Measurements from ENCODE around the gene BCL2L15. TPM values are rescaled to one million over a fixed set of nuclear protein-coding genes. Genes with fewer than 3 reads are reported as not detected.
A peak's percentile ranks its signal among the peaks of the same experiment; 100 is the strongest.

The BCL2L15 gene
- total and polyA plus RNA-seq, 2 of the 13 experiments (the other 11 are each of a cell fraction or from before 2014, with no cell fraction given) = 0.03 to 0.27 TPM

DNA sequence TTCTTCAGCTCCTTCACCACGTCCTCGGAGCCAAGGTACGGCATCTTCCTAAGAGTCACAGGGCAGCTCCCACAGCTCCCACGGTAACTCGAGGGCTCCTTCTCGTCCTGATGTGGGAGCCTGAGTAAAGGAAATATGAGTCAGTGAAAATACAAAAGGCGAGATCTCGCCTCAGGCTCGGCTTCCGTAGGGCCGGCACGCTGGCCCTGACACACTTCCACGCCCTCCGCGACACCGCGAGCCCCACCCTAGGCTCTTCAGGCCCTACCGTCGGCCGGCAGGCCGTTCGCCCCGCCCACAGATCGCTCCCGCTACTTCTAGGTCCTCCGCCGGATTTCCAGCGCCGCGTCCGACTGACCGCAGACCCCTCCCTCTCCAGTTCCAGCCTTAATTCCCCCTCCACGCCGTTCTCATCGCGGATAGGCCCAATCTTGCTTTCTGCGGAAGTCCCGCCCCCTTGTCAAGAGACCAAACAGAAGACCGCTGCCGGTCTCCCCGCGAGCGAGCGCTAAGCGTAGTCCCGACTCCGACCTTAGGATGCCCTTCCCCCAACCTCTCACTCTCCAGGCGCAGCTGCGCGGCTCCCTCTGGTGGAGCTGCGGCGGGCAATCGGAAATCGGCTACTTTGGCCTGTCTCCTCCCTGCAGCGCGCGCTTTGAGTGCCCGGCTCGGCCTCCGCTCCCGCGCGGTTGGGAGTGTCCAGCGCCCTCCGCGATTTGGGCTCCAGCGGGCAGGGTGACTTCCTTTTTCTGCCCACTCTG is 17.5 kb upstream of the BCL2L15 start, which contains the start of the genes AP4B1 and DCLRE1B (continued):
- TF ChIP-seq, protein P1, sequence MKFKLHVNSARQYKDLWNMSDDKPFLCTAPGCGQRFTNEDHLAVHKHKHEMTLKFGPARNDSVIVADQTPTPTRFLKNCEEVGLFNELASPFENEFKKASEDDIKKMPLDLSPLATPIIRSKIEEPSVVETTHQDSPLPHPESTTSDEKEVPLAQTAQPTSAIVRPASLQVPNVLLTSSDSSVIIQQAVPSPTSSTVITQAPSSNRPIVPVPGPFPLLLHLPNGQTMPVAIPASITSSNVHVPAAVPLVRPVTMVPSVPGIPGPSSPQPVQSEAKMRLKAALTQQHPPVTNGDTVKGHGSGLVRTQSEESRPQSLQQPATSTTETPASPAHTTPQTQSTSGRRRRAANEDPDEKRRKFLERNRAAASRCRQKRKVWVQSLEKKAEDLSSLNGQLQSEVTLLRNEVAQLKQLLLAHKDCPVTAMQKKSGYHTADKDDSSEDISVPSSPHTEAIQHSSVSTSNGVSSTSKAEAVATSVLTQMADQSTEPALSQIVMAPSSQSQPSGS (CRISPR knock-in tag; IDR thresholded peaks at IDR 0.05) = peak; percentile 84
- TF ChIP-seq, protein P2, sequence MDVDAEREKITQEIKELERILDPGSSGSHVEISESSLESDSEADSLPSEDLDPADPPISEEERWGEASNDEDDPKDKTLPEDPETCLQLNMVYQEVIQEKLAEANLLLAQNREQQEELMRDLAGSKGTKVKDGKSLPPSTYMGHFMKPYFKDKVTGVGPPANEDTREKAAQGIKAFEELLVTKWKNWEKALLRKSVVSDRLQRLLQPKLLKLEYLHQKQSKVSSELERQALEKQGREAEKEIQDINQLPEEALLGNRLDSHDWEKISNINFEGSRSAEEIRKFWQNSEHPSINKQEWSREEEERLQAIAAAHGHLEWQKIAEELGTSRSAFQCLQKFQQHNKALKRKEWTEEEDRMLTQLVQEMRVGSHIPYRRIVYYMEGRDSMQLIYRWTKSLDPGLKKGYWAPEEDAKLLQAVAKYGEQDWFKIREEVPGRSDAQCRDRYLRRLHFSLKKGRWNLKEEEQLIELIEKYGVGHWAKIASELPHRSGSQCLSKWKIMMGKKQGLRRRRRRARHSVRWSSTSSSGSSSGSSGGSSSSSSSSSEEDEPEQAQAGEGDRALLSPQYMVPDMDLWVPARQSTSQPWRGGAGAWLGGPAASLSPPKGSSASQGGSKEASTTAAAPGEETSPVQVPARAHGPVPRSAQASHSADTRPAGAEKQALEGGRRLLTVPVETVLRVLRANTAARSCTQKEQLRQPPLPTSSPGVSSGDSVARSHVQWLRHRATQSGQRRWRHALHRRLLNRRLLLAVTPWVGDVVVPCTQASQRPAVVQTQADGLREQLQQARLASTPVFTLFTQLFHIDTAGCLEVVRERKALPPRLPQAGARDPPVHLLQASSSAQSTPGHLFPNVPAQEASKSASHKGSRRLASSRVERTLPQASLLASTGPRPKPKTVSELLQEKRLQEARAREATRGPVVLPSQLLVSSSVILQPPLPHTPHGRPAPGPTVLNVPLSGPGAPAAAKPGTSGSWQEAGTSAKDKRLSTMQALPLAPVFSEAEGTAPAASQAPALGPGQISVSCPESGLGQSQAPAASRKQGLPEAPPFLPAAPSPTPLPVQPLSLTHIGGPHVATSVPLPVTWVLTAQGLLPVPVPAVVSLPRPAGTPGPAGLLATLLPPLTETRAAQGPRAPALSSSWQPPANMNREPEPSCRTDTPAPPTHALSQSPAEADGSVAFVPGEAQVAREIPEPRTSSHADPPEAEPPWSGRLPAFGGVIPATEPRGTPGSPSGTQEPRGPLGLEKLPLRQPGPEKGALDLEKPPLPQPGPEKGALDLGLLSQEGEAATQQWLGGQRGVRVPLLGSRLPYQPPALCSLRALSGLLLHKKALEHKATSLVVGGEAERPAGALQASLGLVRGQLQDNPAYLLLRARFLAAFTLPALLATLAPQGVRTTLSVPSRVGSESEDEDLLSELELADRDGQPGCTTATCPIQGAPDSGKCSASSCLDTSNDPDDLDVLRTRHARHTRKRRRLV (CRISPR knock-in tag; IDR thresholded peaks at IDR 0.05) = peak; percentile 79; the same call in 1 of the 2 replicates
- no peak for TF ChIP-seq MTA3 (CRISPR knock-in tag; IDR thresholded peaks at IDR 0.05)
- peak; percentile 58 for TF ChIP-seq FOSL2 (CRISPR knock-in tag; IDR thresholded peaks at IDR 0.05)
- TF ChIP-seq JARID2 (CRISPR knock-in tag; IDR thresholded peaks at IDR 0.05; ENCODE audit: insufficient replicate concordance) = no peak
- TF ChIP-seq ELF3 (CRISPR knock-in tag; IDR thresholded peaks at IDR 0.05) = peak; percentile 82
- peak; percentile 90 for TF ChIP-seq SP2 (CRISPR knock-in tag; IDR thresholded peaks at IDR 0.05)
- TF ChIP-seq ZNF143 (CRISPR knock-in tag; IDR thresholded peaks at IDR 0.05) = peak; percentile 56
- TF ChIP-seq, protein P3, sequence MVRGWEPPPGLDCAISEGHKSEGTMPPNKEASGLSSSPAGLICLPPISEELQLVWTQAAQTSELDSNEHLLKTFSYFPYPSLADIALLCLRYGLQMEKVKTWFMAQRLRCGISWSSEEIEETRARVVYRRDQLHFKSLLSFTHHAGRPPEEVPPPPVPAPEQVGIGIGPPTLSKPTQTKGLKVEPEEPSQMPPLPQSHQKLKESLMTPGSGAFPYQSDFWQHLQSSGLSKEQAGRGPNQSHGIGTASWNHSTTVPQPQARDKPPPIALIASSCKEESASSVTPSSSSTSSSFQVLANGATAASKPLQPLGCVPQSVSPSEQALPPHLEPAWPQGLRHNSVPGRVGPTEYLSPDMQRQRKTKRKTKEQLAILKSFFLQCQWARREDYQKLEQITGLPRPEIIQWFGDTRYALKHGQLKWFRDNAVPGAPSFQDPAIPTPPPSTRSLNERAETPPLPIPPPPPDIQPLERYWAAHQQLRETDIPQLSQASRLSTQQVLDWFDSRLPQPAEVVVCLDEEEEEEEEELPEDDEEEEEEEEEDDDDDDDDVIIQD (CRISPR knock-in tag; IDR thresholded peaks at IDR 0.05; ENCODE audit: low read depth) = peak; percentile 78
- TF ChIP-seq ZSCAN31 (CRISPR knock-in tag; IDR thresholded peaks at IDR 0.05; ENCODE audit: low read depth) = peak; percentile 94
- TF ChIP-seq, protein P4, sequence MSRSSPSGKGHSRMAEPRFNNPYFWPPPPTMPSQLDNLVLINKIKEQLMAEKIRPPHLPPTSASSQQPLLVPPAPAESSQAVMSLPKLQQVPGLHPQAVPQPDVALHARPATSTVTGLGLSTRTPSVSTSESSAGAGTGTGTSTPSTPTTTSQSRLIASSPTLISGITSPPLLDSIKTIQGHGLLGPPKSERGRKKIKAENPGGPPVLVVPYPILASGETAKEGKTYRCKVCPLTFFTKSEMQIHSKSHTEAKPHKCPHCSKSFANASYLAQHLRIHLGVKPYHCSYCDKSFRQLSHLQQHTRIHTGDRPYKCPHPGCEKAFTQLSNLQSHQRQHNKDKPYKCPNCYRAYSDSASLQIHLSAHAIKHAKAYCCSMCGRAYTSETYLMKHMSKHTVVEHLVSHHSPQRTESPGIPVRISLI (CRISPR knock-in tag; IDR thresholded peaks at IDR 0.05; ENCODE audit: borderline replicate concordance) = no peak; the same call in 1 of the 2 replicates
- peak; percentile 65; the same call in 1 of the 2 replicates for TF ChIP-seq TAF1 (CRISPR knock-in tag; IDR thresholded peaks at IDR 0.05)
- TF ChIP-seq, protein P5, sequence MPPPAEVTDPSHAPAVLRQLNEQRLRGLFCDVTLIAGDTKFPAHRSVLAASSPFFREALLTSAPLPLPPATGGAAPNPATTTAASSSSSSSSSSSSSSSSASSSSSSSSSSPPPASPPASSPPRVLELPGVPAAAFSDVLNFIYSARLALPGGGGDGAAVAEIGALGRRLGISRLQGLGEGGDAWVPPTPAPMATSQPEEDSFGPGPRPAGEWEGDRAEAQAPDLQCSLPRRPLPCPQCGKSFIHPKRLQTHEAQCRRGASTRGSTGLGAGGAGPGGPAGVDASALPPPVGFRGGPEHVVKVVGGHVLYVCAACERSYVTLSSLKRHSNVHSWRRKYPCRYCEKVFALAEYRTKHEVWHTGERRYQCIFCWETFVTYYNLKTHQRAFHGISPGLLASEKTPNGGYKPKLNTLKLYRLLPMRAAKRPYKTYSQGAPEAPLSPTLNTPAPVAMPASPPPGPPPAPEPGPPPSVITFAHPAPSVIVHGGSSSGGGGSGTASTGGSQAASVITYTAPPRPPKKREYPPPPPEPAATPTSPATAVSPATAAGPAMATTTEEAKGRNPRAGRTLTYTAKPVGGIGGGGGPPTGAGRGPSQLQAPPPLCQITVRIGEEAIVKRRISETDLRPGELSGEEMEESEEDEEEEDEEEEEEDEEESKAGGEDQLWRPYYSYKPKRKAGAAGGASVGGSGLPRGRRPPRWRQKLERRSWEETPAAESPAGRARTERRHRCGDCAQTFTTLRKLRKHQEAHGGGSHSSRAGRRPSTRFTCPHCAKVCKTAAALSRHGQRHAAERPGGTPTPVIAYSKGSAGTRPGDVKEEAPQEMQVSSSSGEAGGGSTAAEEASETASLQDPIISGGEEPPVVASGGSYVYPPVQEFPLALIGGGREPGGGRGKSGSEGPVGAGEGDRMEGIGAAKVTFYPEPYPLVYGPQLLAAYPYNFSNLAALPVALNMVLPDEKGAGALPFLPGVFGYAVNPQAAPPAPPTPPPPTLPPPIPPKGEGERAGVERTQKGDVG (CRISPR knock-in tag; IDR thresholded peaks at IDR 0.05; ENCODE audit: borderline replicate concordance) = no peak; the same call in 1 of the 2 replicates
- TF ChIP-seq GATAD2A (CRISPR knock-in tag; IDR thresholded peaks at IDR 0.05) = peak; percentile 52
- TF ChIP-seq ZFAT (CRISPR knock-in tag; conservative IDR thresholded peaks at IDR 0.05) = no peak
- peak; percentile 93 for TF ChIP-seq KMT2A (CRISPR knock-in tag; IDR thresholded peaks at IDR 0.05)

Data from HepG2 (cell line).